ENCODE data around the gene POGZ.

POGZ gene

GRCh38 chr1:151356696-151357095, 102.6 kb downstream of the POGZ start:
- no peak for DNase-seq (ENCODE audit: low read depth in 2 of 2)
- TF ChIP-seq, protein P1, sequence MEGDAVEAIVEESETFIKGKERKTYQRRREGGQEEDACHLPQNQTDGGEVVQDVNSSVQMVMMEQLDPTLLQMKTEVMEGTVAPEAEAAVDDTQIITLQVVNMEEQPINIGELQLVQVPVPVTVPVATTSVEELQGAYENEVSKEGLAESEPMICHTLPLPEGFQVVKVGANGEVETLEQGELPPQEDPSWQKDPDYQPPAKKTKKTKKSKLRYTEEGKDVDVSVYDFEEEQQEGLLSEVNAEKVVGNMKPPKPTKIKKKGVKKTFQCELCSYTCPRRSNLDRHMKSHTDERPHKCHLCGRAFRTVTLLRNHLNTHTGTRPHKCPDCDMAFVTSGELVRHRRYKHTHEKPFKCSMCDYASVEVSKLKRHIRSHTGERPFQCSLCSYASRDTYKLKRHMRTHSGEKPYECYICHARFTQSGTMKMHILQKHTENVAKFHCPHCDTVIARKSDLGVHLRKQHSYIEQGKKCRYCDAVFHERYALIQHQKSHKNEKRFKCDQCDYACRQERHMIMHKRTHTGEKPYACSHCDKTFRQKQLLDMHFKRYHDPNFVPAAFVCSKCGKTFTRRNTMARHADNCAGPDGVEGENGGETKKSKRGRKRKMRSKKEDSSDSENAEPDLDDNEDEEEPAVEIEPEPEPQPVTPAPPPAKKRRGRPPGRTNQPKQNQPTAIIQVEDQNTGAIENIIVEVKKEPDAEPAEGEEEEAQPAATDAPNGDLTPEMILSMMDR (IDR thresholded peaks at IDR 0.05; ENCODE audit: low read depth, low read length) = no peak
- no peak overlapping the region for H3K4me3 ChIP-seq (replicated peaks in 1 of 2; ENCODE audit: low read depth in 2 of 2, low read length in 2 of 2)
